DOHH2 (cell line): ENCODE results near the gene NXPH3.

ENCODE experiments used
- EZH2phosphoT487 ChIP-seq: fragments of 200-600 bp; sonication (generic); IDR thresholded peaks from 2 replicates; pipeline ENCODE4 v1.6.1; 2017; ENCODE audit warnings: borderline replicate concordance, mild to moderate bottlenecking, antibody characterized with exemption, low read length, moderate library complexity, mixed read lengths
- TF ChIP-seq, protein P1 (sequence below): fragments of 200-600 bp; sonication (generic); IDR thresholded peaks from one replicate; pipeline ENCODE4 v1.5.1; 2014; ENCODE audit warnings: antibody characterized with exemption, mild to moderate bottlenecking, low read depth, low read length; ENCODE audit not compliant: poor library complexity, severe bottlenecking

- TF ChIP-seq, protein P1, sequence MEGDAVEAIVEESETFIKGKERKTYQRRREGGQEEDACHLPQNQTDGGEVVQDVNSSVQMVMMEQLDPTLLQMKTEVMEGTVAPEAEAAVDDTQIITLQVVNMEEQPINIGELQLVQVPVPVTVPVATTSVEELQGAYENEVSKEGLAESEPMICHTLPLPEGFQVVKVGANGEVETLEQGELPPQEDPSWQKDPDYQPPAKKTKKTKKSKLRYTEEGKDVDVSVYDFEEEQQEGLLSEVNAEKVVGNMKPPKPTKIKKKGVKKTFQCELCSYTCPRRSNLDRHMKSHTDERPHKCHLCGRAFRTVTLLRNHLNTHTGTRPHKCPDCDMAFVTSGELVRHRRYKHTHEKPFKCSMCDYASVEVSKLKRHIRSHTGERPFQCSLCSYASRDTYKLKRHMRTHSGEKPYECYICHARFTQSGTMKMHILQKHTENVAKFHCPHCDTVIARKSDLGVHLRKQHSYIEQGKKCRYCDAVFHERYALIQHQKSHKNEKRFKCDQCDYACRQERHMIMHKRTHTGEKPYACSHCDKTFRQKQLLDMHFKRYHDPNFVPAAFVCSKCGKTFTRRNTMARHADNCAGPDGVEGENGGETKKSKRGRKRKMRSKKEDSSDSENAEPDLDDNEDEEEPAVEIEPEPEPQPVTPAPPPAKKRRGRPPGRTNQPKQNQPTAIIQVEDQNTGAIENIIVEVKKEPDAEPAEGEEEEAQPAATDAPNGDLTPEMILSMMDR: no peak
- TF ChIP-seq EZH2phosphoT487: no peak
These were observed 53.8 kb downstream of the NXPH3 start for GRCh38 chr17:49629447-49629846.
